OCI-LY3 (cell line): ENCODE results near the gene MAPK8.

Experiments used
- EZH2phosphoT487 ChIP-seq: fragments of 200-600 bp; shearing (Covaris generic); IDR thresholded peaks from 2 replicates; pipeline ENCODE4 v1.6.1; 2018; ENCODE audit warnings: antibody characterized with exemption, mixed run types, low read depth
- TF ChIP-seq, protein P1 (sequence below): fragments of 200-600, 300-600 bp; sonication (generic); IDR thresholded peaks from 2 replicates; pipeline ENCODE4 v1.5.1; 2014; ENCODE audit warnings: antibody characterized with exemption, low read length, low read depth

DNA sequence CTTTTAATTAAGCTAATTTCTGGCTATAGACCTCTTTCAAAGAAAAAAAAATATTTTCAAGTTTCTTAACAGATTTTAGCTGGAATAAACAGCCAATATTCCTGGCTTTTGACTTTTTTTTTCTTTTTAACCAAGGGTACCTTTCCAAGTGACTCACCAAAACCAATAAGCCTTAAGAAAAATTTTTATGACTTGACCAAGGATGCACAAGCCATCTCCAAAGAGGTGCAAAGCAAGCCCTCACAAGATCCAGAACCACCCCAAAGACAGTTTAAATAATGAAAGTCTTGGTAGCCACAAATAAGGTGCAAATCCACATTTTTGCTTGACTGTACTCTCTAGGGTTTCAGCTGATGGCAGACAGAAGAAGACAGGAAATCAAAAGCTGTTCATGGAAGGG is 76.5 kb downstream of the MAPK8 start:
- TF ChIP-seq, protein P1, sequence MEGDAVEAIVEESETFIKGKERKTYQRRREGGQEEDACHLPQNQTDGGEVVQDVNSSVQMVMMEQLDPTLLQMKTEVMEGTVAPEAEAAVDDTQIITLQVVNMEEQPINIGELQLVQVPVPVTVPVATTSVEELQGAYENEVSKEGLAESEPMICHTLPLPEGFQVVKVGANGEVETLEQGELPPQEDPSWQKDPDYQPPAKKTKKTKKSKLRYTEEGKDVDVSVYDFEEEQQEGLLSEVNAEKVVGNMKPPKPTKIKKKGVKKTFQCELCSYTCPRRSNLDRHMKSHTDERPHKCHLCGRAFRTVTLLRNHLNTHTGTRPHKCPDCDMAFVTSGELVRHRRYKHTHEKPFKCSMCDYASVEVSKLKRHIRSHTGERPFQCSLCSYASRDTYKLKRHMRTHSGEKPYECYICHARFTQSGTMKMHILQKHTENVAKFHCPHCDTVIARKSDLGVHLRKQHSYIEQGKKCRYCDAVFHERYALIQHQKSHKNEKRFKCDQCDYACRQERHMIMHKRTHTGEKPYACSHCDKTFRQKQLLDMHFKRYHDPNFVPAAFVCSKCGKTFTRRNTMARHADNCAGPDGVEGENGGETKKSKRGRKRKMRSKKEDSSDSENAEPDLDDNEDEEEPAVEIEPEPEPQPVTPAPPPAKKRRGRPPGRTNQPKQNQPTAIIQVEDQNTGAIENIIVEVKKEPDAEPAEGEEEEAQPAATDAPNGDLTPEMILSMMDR = no peak
- no peak for TF ChIP-seq EZH2phosphoT487
